Measurements from ENCODE around the gene ACTN1. TPM values are rescaled to one million over a fixed set of nuclear protein-coding genes. Genes with fewer than 3 reads are reported as not detected.

Gene ACTN1
- polyA plus RNA-seq, 1 of the 3 experiments (the other 2 are of a cell fraction), result 319 TPM

DNA sequence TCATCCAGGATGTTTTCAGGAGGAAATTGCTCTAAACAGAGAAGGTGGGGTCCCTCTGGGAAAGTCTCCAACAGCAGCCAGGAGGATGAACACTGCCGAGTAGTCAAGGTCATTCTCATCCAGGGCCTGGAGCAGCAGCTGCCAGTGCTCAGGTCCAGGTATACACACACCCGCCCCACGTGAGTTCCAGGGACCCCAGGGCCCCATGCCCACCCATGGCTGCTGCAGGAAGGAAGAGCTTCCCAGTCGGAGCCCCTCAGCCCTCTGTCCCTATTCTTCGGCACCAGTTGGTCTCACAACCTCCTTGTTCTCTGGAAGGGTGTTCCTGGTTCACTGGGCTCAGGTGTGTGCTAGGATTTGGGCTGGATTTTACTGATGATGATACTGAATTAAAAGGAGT lies 72.7 kb downstream of the ACTN1 start:
- Histone ChIP-seq H3F3A (replicated peaks; ENCODE audit: insufficient read depth) (peaks cover 8% of the 10 kb centered on the region), H2AFZ (ENCODE audit: low read depth) (no peak overlapping the region), H3K27ac (ENCODE audit: low read depth in 2 of 2, low read length in 1 of 2) (no peak overlapping the region), H3K79me2 (ENCODE audit: insufficient read depth) (peaks cover 98% of the 10 kb centered on the region), H3K9me3 (no peaks in the 10 kb centered on the region), H4K20me1 (ENCODE audit: insufficient read depth) (peaks cover 80% of the 10 kb centered on the region), H3K4me1 (ENCODE audit: control insufficient read depth in 1 of 2, insufficient read depth in 2 of 2, low read depth in 1 of 2, low read length in 1 of 2) (no peaks in the 10 kb centered on the region), H3K4me3 (ENCODE audit: low read depth in 2 of 2, low read length in 1 of 2) (no peak overlapping the region), H3K36me3 (replicated peaks in 1 of 2; ENCODE audit: control insufficient read depth in 1 of 2, insufficient read depth in 2 of 2, low read length in 1 of 2) (peaks cover 81 to 90% of the 10 kb centered on the region in 2 experiments), H3K27me3 (ENCODE audit: insufficient read depth) (no peaks in the 10 kb centered on the region), H3K9ac (no peak overlapping the region), H3K9me2 (no peaks in the 10 kb centered on the region), H3K4me2 (no peak overlapping the region)
- no peak for DNase-seq
- POLR2A ChIA-PET, result no interaction called here
- 100% methylated on average over 5 of the region's 5 CpGs for whole genome bisulfite sequencing (ENCODE audit: low lambda C conversion rate)
- TF ChIP-seq, protein P1, sequence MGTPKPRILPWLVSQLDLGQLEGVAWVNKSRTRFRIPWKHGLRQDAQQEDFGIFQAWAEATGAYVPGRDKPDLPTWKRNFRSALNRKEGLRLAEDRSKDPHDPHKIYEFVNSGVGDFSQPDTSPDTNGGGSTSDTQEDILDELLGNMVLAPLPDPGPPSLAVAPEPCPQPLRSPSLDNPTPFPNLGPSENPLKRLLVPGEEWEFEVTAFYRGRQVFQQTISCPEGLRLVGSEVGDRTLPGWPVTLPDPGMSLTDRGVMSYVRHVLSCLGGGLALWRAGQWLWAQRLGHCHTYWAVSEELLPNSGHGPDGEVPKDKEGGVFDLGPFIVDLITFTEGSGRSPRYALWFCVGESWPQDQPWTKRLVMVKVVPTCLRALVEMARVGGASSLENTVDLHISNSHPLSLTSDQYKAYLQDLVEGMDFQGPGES (IDR thresholded peaks at IDR 0.05; ENCODE audit: low read depth, low read length), result no peak
- TF ChIP-seq RXRA (IDR thresholded peaks at IDR 0.05; ENCODE audit: borderline replicate concordance, low read depth) (no peak), TCF12 (IDR thresholded peaks at IDR 0.05) (no peak), FOXJ3 (CRISPR knock-in tag; IDR thresholded peaks at IDR 0.05) (no peak), MEF2A (IDR thresholded peaks at IDR 0.05; ENCODE audit: borderline replicate concordance, low read depth) (no peak), FOSL2 (IDR thresholded peaks at IDR 0.05; ENCODE audit: borderline replicate concordance, low read depth) (no peak), TAF1 (IDR thresholded peaks at IDR 0.05; ENCODE audit: borderline replicate concordance, low read depth, low read length) (no peak), NFIC (IDR thresholded peaks at IDR 0.05; ENCODE audit: borderline replicate concordance) (no peak), POLR2AphosphoS5 (IDR thresholded peaks at IDR 0.05; ENCODE audit: low read depth, low read length) (no peak), RAD21 (IDR thresholded peaks at IDR 0.05; ENCODE audit: low read length) (no peak), TEAD4 (IDR thresholded peaks at IDR 0.05; ENCODE audit: borderline replicate concordance, insufficient read depth) (no peak), NRF1 (IDR thresholded peaks at IDR 0.05; ENCODE audit: low read depth, low read length) (no peak), ELF1 (IDR thresholded peaks at IDR 0.05) (no peak), GABPA (IDR thresholded peaks at IDR 0.05; ENCODE audit: low read depth) (no peak), RCOR1 (IDR thresholded peaks at IDR 0.05; ENCODE audit: low read length) (no peak)
- TF ChIP-seq, protein P2, sequence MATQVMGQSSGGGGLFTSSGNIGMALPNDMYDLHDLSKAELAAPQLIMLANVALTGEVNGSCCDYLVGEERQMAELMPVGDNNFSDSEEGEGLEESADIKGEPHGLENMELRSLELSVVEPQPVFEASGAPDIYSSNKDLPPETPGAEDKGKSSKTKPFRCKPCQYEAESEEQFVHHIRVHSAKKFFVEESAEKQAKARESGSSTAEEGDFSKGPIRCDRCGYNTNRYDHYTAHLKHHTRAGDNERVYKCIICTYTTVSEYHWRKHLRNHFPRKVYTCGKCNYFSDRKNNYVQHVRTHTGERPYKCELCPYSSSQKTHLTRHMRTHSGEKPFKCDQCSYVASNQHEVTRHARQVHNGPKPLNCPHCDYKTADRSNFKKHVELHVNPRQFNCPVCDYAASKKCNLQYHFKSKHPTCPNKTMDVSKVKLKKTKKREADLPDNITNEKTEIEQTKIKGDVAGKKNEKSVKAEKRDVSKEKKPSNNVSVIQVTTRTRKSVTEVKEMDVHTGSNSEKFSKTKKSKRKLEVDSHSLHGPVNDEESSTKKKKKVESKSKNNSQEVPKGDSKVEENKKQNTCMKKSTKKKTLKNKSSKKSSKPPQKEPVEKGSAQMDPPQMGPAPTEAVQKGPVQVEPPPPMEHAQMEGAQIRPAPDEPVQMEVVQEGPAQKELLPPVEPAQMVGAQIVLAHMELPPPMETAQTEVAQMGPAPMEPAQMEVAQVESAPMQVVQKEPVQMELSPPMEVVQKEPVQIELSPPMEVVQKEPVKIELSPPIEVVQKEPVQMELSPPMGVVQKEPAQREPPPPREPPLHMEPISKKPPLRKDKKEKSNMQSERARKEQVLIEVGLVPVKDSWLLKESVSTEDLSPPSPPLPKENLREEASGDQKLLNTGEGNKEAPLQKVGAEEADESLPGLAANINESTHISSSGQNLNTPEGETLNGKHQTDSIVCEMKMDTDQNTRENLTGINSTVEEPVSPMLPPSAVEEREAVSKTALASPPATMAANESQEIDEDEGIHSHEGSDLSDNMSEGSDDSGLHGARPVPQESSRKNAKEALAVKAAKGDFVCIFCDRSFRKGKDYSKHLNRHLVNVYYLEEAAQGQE (IDR thresholded peaks at IDR 0.05; ENCODE audit: low read depth, low read length), result no peak
- TF ChIP-seq, protein P3, sequence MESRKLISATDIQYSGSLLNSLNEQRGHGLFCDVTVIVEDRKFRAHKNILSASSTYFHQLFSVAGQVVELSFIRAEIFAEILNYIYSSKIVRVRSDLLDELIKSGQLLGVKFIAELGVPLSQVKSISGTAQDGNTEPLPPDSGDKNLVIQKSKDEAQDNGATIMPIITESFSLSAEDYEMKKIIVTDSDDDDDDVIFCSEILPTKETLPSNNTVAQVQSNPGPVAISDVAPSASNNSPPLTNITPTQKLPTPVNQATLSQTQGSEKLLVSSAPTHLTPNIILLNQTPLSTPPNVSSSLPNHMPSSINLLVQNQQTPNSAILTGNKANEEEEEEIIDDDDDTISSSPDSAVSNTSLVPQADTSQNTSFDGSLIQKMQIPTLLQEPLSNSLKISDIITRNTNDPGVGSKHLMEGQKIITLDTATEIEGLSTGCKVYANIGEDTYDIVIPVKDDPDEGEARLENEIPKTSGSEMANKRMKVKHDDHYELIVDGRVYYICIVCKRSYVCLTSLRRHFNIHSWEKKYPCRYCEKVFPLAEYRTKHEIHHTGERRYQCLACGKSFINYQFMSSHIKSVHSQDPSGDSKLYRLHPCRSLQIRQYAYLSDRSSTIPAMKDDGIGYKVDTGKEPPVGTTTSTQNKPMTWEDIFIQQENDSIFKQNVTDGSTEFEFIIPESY (IDR thresholded peaks at IDR 0.05; ENCODE audit: borderline replicate concordance, low read depth), result no peak
- CTCF ChIA-PET, result interaction anchor here (1.2 to 5.4 kb wide), 2 partner anchors 44 to 201 kb away, joined by 3 to 25 read pairs; no protein-coding TSS in a partner anchor
